Choroid plexus epithelial cell (primary cell): ENCODE results near the gene LAMTOR1.

Experiments
- DNase-seq: peaks from one replicate; pipeline ENCODE4 v3.0.0-alpha.2; 2010; ENCODE audit warnings: low read depth
- H3K4me3 ChIP-seq: 2 replicates; pipeline ENCODE4 v1.5.1; 2011; ENCODE audit warnings: low read depth, mild to moderate bottlenecking, control low read depth, low read length, moderate library complexity
- CTCF ChIP-seq: conservative IDR thresholded peaks from 2 replicates; pipeline ENCODE4 v1.5.1; 2011; ENCODE audit warnings: low read depth, mild to moderate bottlenecking, control low read depth, inconsistent platforms, low read length, moderate library complexity

Gene LAMTOR1

GRCh38 chr11:72072348-72072747, 30.7 kb downstream of the LAMTOR1 start:
- no peak overlapping the region for H3K4me3 ChIP-seq
- no peak for TF ChIP-seq CTCF
- peak; percentile 86 for DNase-seq

- TF ChIP-seq CTCF = no peak
- no peak for DNase-seq
- no peak overlapping the region for H3K4me3 ChIP-seq
Measured at GRCh38 chr11:72070491-72070890, 32.6 kb downstream of the LAMTOR1 start.

- no peak for TF ChIP-seq CTCF
- H3K4me3 ChIP-seq = peak overlapping the region; percentile 8
- DNase-seq = peak; percentile 78
Measured at GRCh38 chr11:72069787-72070251, 33.3 kb downstream of the LAMTOR1 start.

- peak; percentile 24 for DNase-seq
- no peak overlapping the region for H3K4me3 ChIP-seq
- TF ChIP-seq CTCF = no peak
Measured at GRCh38 chr11:72069200-72069599, 33.9 kb downstream of the LAMTOR1 start.

- no peak for TF ChIP-seq CTCF
- H3K4me3 ChIP-seq = no peak overlapping the region
- no peak for DNase-seq
Measured at GRCh38 chr11:72067676-72068075, 35.4 kb downstream of the LAMTOR1 start.

- no peak overlapping the region for H3K4me3 ChIP-seq
- TF ChIP-seq CTCF = no peak
- no peak for DNase-seq
Measured at GRCh38 chr11:72067266-72067665, 35.8 kb downstream of the LAMTOR1 start.

- no peak overlapping the region for H3K4me3 ChIP-seq
- no peak for TF ChIP-seq CTCF
- DNase-seq = no peak
Measured at GRCh38 chr11:72066855-72067254, 36.2 kb downstream of the LAMTOR1 start.
